OCI-LY3 (cell line): ENCODE data around the gene NEO1.

Source experiments
- H2AFZ ChIP-seq: fragments of 200-600, 300-600 bp; shearing (Covaris generic); 2 replicates; pipeline ENCODE4 v1.6.0; 2014; ENCODE audit warnings: antibody characterized with exemption, low read depth, low read length
- H3K27ac ChIP-seq: fragments of 200-600, 300-600 bp; sonication (generic); 2 replicates; pipeline ENCODE4 v1.5.1; 2014; ENCODE audit warnings: mild to moderate bottlenecking, low read length, moderate library complexity, mixed read lengths
- H3K27me3 ChIP-seq: fragments of 200-600, 300-600 bp; sonication (generic); 2 replicates; pipeline ENCODE4 v1.6.1; 2014; ENCODE audit warnings: low read depth, low read length, mixed read lengths
- H3K36me3 ChIP-seq: fragments of 200-600, 300-600 bp; sonication (generic); replicated peaks from 2 replicates; pipeline ENCODE3; 2014; ENCODE audit warnings: low read depth, low read length, mixed read lengths
- H3K4me1 ChIP-seq: fragments of 300-600, 200-600 bp; sonication (generic); 2 replicates; pipeline ENCODE4 v1.6.1; 2014; ENCODE audit warnings: low read length, mixed read lengths
- H3K4me2 ChIP-seq: fragments of 200-600, 300-600 bp; sonication (generic); 2 replicates; pipeline ENCODE4 v1.6.1; 2014; ENCODE audit warnings: low read length, mixed read lengths
- H3K4me3 ChIP-seq: fragments of 300-600, 200-600 bp; sonication (generic); 2 replicates; pipeline ENCODE4 v1.5.1; 2014; ENCODE audit warnings: antibody characterized with exemption, mild to moderate bottlenecking, low read length, moderate library complexity
- H3K79me2 ChIP-seq: fragments of 300-600, 200-600 bp; shearing (Covaris generic); 2 replicates; pipeline ENCODE4 v1.6.1; 2014; ENCODE audit warnings: mild to moderate bottlenecking, low read length, mixed read lengths
- H3K9ac ChIP-seq: fragments of 300-600, 200-600 bp; shearing (Covaris generic); 2 replicates; pipeline ENCODE4 v1.6.0; 2014; ENCODE audit warnings: mild to moderate bottlenecking, low read length, moderate library complexity
- H3K9me3 ChIP-seq: fragments of 200-600, 300-600 bp; shearing (Covaris generic); 2 replicates; pipeline ENCODE4 v1.6.1; 2014; ENCODE audit warnings: low read length, mixed read lengths; ENCODE audit not compliant: insufficient read depth
- H4K20me1 ChIP-seq: fragments of 200-600, 300-600 bp; sonication (generic); 2 replicates; pipeline ENCODE4 v1.6.1; 2016; ENCODE audit warnings: low read length, mixed read lengths; ENCODE audit not compliant: insufficient read depth
- CTCF ChIP-seq: fragments of 200-600, 300-600 bp; sonication (generic); IDR thresholded peaks from 2 replicates; pipeline ENCODE4 v1.5.1; 2014; ENCODE audit warnings: antibody characterized with exemption, low read length, low read depth
- EZH2phosphoT487 ChIP-seq: fragments of 200-600 bp; shearing (Covaris generic); IDR thresholded peaks from 2 replicates; pipeline ENCODE4 v1.6.1; 2018; ENCODE audit warnings: antibody characterized with exemption, mixed run types, low read depth

NEO1 gene

GRCh38 chr15:73048624-73049295 lies 3.5 kb upstream of the NEO1 start:
- H3K4me1 ChIP-seq = peaks cover 12% of the 10 kb centered on the region
- H2AFZ ChIP-seq = no peak overlapping the region
- no peak overlapping the region for H3K27ac ChIP-seq
- H3K9ac ChIP-seq = no peak overlapping the region
- peaks cover 24% of the 10 kb centered on the region for H3K27me3 ChIP-seq
- H3K79me2 ChIP-seq = no peaks in the 10 kb centered on the region
- H3K9me3 ChIP-seq = no peaks in the 10 kb centered on the region
- no peak overlapping the region for H3K4me3 ChIP-seq
- TF ChIP-seq EZH2phosphoT487 = no peak
- no peak for TF ChIP-seq CTCF
- H3K4me2 ChIP-seq = no peak overlapping the region
- H4K20me1 ChIP-seq = no peaks in the 10 kb centered on the region
- no peaks in the 10 kb centered on the region for H3K36me3 ChIP-seq

GRCh38 chr15:73049564-73050215 lies 2.6 kb upstream of the NEO1 start:
- no peak overlapping the region for H3K27ac ChIP-seq
- peaks cover 21% of the 10 kb centered on the region for H3K27me3 ChIP-seq
- TF ChIP-seq CTCF (no peak), EZH2phosphoT487 (no peak)
- H4K20me1 ChIP-seq = no peaks in the 10 kb centered on the region
- no peak overlapping the region for H3K4me3 ChIP-seq
- H3K4me1 ChIP-seq = peaks cover 12% of the 10 kb centered on the region
- no peak overlapping the region for H3K4me2 ChIP-seq
- no peaks in the 10 kb centered on the region for H3K36me3 ChIP-seq
- no peak overlapping the region for H2AFZ ChIP-seq
- no peaks in the 10 kb centered on the region for H3K79me2 ChIP-seq
- H3K9ac ChIP-seq = no peak overlapping the region
- no peaks in the 10 kb centered on the region for H3K9me3 ChIP-seq

DNA sequence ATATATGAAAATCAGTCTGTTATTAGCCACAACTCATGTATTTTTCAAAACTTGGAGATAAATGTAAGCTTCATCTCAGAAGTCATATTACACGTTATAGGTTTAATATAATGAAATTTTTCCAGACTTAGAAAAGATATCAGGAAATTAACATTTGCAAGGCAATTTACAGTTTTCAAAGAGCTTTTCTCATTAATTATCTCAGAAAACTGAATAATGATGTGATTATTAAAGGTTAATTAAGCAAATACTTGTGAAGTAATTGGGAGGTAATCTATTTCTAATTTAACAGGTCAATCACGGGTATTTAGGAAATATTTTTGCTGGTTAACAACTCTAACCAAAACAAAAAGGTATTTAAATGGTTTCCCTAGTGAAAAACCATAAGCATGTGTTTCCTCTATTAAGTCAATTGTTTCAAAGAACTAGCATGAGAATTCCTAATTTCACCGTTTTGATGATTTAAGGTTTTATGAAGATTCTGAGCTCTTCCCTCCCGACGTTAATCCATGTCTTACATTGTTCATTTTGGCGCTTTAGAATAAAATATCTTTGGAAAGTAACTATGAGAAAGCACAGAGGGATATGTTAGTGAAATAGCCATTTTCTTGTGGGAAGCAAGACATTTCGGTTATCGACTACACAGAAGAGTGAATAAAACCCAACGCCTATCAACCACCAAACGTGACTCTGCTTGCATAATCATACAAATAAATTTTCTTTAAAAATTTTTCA lies 1.5 kb upstream of the NEO1 start:
- Histone ChIP-seq H3K4me3 (peak overlapping the region; percentile 89), H3K9me3 (no peaks in the 10 kb centered on the region), H2AFZ (peak overlapping the region; percentile 84; the same call in 1 of the 2 replicates), H3K27ac (no peak overlapping the region), H4K20me1 (no peaks in the 10 kb centered on the region), H3K9ac (peak overlapping the region; percentile 81), H3K27me3 (peaks cover 26% of the 10 kb centered on the region), H3K36me3 (no peaks in the 10 kb centered on the region), H3K79me2 (no peaks in the 10 kb centered on the region), H3K4me2 (peak overlapping the region; percentile 92), H3K4me1 (peaks cover 12% of the 10 kb centered on the region)
- 0 out of 2 replicates have a peak, but pooled peaks have one; percentile 20 for TF ChIP-seq EZH2phosphoT487
- no peak for TF ChIP-seq CTCF

DNA sequence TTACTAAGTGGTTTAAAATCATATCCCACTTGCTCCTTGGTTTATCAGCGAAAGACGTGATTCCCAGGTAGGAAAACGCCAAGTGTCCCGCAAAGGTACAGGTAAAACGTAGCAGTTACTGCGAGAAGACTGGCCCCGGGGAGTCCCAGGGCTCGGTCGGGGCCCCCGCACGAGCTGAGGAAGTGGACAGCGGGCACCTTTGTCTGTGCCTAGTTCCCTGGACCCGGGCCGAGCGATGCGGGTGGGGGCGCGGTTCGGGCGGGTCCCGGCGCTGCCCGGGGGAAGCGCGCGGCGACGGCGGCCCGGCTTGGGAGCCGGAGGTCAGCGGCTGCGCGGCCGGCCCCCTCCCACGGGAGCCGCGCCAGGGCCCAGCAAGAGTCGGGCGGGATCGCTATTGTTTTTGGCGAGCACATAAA lies 864 bp upstream of the NEO1 start:
- Histone ChIP-seq H2AFZ (peak overlapping the region; percentile 84), H3K27ac (peak overlapping the region; percentile 12; the same call in 1 of the 2 replicates), H3K4me2 (peak overlapping the region; percentile 92), H3K4me1 (peaks cover 12% of the 10 kb centered on the region), H3K79me2 (no peaks in the 10 kb centered on the region), H3K4me3 (peak overlapping the region; percentile 89), H3K9ac (peak overlapping the region; percentile 81), H3K9me3 (no peaks in the 10 kb centered on the region), H3K27me3 (peaks cover 26% of the 10 kb centered on the region), H4K20me1 (no peaks in the 10 kb centered on the region), H3K36me3 (no peaks in the 10 kb centered on the region)
- TF ChIP-seq CTCF = no peak
- no peak for TF ChIP-seq EZH2phosphoT487
